ENCODE results near the gene FAM180B. TPM values are rescaled to one million over a fixed set of nuclear protein-coding genes. Genes with fewer than 3 reads are reported as not detected.

The FAM180B gene
- total and polyA plus RNA-seq, 4 donors: 1.5 to 2.9 (median 1.7) TPM

DNA sequence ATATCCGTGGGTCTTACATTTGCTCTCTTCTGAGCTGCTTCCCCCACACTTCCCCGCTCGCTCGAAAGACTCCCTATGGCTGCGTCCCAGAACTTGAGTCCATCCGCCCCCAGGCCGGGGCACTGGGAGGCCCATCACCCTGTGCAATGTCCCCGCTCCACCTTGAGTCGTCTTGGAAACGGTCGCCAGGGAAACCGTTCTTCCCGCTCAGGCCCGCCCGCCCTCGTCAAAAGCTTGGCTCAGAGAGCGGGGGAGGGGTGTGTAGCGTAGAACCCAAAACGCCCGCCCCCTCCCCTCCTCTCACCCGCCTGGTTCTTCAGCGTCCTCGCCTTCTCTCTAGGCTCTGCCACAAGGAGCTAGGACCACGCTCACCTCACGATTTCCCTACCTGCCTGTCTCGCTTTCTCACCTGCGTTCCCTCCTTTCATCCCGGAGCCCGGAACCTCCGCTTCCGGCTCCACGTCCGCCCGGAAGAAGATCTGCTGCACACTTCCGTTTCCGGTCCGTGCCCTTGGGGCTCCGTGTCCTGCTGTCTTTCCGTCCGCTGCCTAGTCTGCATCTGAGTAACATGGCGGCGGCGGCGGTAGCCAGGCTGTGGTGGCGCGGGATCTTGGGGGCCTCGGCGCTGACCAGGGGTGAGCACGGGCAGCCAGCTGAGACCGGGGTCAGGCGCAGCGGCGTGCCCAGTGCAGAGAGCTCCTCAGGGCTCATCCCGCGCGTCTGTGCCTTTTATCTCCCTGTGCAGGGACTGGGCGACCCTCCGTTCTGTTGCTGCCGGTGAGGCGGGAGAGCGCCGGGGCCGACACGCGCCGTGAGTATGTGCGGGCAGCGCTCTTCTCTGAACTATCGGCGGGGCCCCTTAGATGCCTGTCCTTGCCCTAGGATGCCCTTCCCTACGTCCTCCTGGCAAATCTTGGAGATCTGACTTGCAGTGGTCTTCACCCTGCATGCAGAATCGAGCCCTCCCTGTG lies 7.7 kb upstream of the FAM180B start, which contains the start of the genes KBTBD4 and NDUFS3:
Gene KBTBD4, minus strand, starts transcription at position 447 of the 971 bp plus-strand sequence. Its CDS starts 19 bp downstream, at position 428.
Gene NDUFS3, plus strand, starts transcription at position 551 of the 971 bp plus-strand sequence. Its CDS starts 18 bp downstream, at position 569.
- H3K36me3 ChIP-seq (ENCODE audit: control insufficient read depth, insufficient read depth, low read length): peaks cover 63% of the 10 kb centered on the region
- WGBS (ENCODE audit: insufficient coverage): under 1% methylated on average over 72 of the region's 72 CpGs

GRCh38 chr11:47583844-47584243 lies 2.6 kb upstream of the FAM180B start:
- 92% methylated on average over 3 of the region's 5 CpGs for WGBS (ENCODE audit: insufficient coverage)
- peaks cover 87% of the 10 kb centered on the region for H3K36me3 ChIP-seq (ENCODE audit: control insufficient read depth, insufficient read depth, low read length)
- no peak overlapping the region for H3K4me3 ChIP-seq (ENCODE audit: low read depth, low read length)
- H3K27me3 ChIP-seq (ENCODE audit: control insufficient read depth, insufficient read depth, low read length): no peaks in the 10 kb centered on the region
- H3K27ac ChIP-seq (ENCODE audit: low read depth, low read length): no peak overlapping the region
- H3K4me1 ChIP-seq (ENCODE audit: control insufficient read depth, insufficient read depth, low read length): peaks cover 42% of the 10 kb centered on the region
- DNase-seq (ENCODE audit: low read depth in 4 of 6, low spot score in 6 of 6): no peak
- H3K9me3 ChIP-seq (ENCODE audit: control insufficient read depth, insufficient read depth, low read length): no peaks in the 10 kb centered on the region

More for the DNA sequence above, 7.7 kb upstream of the FAM180B start, which contains the start of the genes KBTBD4 and NDUFS3:
- no peaks in the 10 kb centered on the region for H3K27me3 ChIP-seq (ENCODE audit: control insufficient read depth, insufficient read depth, low read length)
- H3K27ac ChIP-seq (ENCODE audit: low read depth, low read length): peak within 1 kb of the TSS; percentile 87
- DNase-seq (ENCODE audit: low read depth in 4 of 6, low spot score in 6 of 6): peak; percentile 87 to 97 (median 90)
- peaks cover 18% of the 10 kb centered on the region for H3K4me1 ChIP-seq (ENCODE audit: control insufficient read depth, insufficient read depth, low read length)
- H3K9me3 ChIP-seq (ENCODE audit: control insufficient read depth, insufficient read depth, low read length): no peaks in the 10 kb centered on the region
- H3K4me3 ChIP-seq (ENCODE audit: low read depth, low read length): peak within 1 kb of the TSS; percentile 82

GRCh38 chr11:47587039-47587716 lies 700 bp downstream of the FAM180B start:
- DNase-seq (ENCODE audit: low read depth in 4 of 6, low spot score in 6 of 6): no peak
- Histone ChIP-seq H3K27me3 (ENCODE audit: control insufficient read depth, insufficient read depth, low read length) (no peaks in the 10 kb centered on the region), H3K4me3 (ENCODE audit: low read depth, low read length) (no peak overlapping the region), H3K27ac (ENCODE audit: low read depth, low read length) (peak overlapping the region; percentile 65), H3K9me3 (ENCODE audit: control insufficient read depth, insufficient read depth, low read length) (no peaks in the 10 kb centered on the region), H3K4me1 (ENCODE audit: control insufficient read depth, insufficient read depth, low read length) (peaks cover 64% of the 10 kb centered on the region), H3K36me3 (ENCODE audit: control insufficient read depth, insufficient read depth, low read length) (peaks cover 85% of the 10 kb centered on the region)
- 73% methylated on average over 5 of the region's 6 CpGs for WGBS (ENCODE audit: insufficient coverage)

- DNase-seq (ENCODE audit: low read depth in 4 of 6, low spot score in 6 of 6): no peak
- H3K36me3 ChIP-seq (ENCODE audit: control insufficient read depth, insufficient read depth, low read length): peaks cover 78% of the 10 kb centered on the region
- WGBS (ENCODE audit: insufficient coverage): 83% methylated on average over 13 of the region's 14 CpGs
These were observed 1.3 kb downstream of the FAM180B start for GRCh38 chr11:47587723-47588326.

DNA sequence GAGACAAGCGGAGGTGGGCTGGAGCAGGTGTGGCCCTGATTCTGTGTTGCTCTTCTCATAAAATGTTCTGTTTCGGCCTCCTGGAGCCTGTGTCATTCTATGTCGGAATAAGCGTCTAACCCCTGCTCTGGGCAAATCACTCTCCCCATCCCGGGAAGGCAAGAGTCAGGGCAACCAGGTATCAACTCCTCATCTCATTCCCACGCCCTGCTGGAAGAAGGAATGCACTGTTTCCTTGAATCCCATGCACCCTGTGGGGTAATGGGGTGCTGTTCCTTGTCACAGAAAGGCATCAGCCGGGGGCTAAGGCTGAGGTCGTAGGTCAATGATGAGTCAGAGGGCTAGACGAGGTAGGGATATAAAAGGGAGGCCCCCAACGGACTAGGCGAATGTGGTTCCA lies 2.6 kb downstream of the FAM180B start:
- no peak overlapping the region for H3K27ac ChIP-seq (ENCODE audit: low read depth, low read length)
- H3K4me3 ChIP-seq (ENCODE audit: low read depth, low read length): peak overlapping the region; percentile 42
- peaks cover 2% of the 10 kb centered on the region for H3K27me3 ChIP-seq (ENCODE audit: control insufficient read depth, insufficient read depth, low read length)
- H3K4me1 ChIP-seq (ENCODE audit: control insufficient read depth, insufficient read depth, low read length): peaks cover 75% of the 10 kb centered on the region
- WGBS (ENCODE audit: insufficient coverage): 100% methylated on average over 4 of the region's 11 CpGs
- peaks cover 66% of the 10 kb centered on the region for H3K36me3 ChIP-seq (ENCODE audit: control insufficient read depth, insufficient read depth, low read length)
- no peaks in the 10 kb centered on the region for H3K9me3 ChIP-seq (ENCODE audit: control insufficient read depth, insufficient read depth, low read length)
- no peak for DNase-seq (ENCODE audit: low read depth in 4 of 6, low spot score in 6 of 6)

More at GRCh38 chr11:47587723-47588326, 1.3 kb downstream of the FAM180B start:
- H3K4me1 ChIP-seq (ENCODE audit: control insufficient read depth, insufficient read depth, low read length): peaks cover 64% of the 10 kb centered on the region
- no peak overlapping the region for H3K4me3 ChIP-seq (ENCODE audit: low read depth, low read length)
- H3K27me3 ChIP-seq (ENCODE audit: control insufficient read depth, insufficient read depth, low read length): no peaks in the 10 kb centered on the region
- no peaks in the 10 kb centered on the region for H3K9me3 ChIP-seq (ENCODE audit: control insufficient read depth, insufficient read depth, low read length)
- H3K27ac ChIP-seq (ENCODE audit: low read depth, low read length): no peak overlapping the region

DNA sequence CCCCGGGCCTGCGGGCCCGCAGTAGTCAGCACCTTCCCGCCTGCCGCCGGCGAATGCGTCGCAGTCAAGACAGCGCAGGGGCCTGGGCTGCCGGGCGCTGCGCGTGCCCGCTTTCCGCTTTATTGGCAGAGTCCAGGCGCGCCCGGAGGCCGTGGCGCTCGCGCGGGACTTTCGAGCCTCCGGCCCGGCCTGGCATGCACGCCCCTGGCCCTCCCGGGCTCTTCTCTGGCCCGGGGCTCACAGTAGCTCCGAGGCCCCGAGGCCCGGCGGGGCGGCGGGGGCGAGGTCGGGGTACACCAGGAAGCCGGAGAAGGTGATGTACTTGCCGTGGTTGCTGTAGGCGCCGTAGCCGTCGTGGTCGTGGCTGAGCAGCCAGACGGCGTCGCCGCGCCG lies 3.1 kb downstream of the FAM180B start:
- H3K9me3 ChIP-seq (ENCODE audit: control insufficient read depth, insufficient read depth, low read length): no peaks in the 10 kb centered on the region
- H3K4me3 ChIP-seq (ENCODE audit: low read depth, low read length): peak overlapping the region; percentile 52
- no peak overlapping the region for H3K27ac ChIP-seq (ENCODE audit: low read depth, low read length)
- H3K4me1 ChIP-seq (ENCODE audit: control insufficient read depth, insufficient read depth, low read length): peaks cover 79% of the 10 kb centered on the region
- DNase-seq (ENCODE audit: low read depth in 4 of 6, low spot score in 6 of 6): peak in 2 of 6 donors; percentile 55 to 59
- WGBS (ENCODE audit: insufficient coverage): 26% methylated on average over 51 of the region's 51 CpGs
- peaks cover 2% of the 10 kb centered on the region for H3K27me3 ChIP-seq (ENCODE audit: control insufficient read depth, insufficient read depth, low read length)
- H3K36me3 ChIP-seq (ENCODE audit: control insufficient read depth, insufficient read depth, low read length): peaks cover 61% of the 10 kb centered on the region

- peaks cover 82% of the 10 kb centered on the region for H3K4me1 ChIP-seq (ENCODE audit: control insufficient read depth, insufficient read depth, low read length)
- H3K4me3 ChIP-seq (ENCODE audit: low read depth, low read length): peak overlapping the region; percentile 52
- H3K36me3 ChIP-seq (ENCODE audit: control insufficient read depth, insufficient read depth, low read length): peaks cover 55% of the 10 kb centered on the region
- H3K9me3 ChIP-seq (ENCODE audit: control insufficient read depth, insufficient read depth, low read length): no peaks in the 10 kb centered on the region
- no peak overlapping the region for H3K27ac ChIP-seq (ENCODE audit: low read depth, low read length)
- 21% methylated on average over 117 of the region's 122 CpGs for WGBS (ENCODE audit: insufficient coverage)
- H3K27me3 ChIP-seq (ENCODE audit: control insufficient read depth, insufficient read depth, low read length): peaks cover 2% of the 10 kb centered on the region
- peak in 3 of 6 donors; percentile 61 to 90 (median 90) for DNase-seq (ENCODE audit: low read depth in 4 of 6, low spot score in 6 of 6)
These were observed 3.7 kb downstream of the FAM180B start for GRCh38 chr11:47589977-47590861.

- H3K4me1 ChIP-seq (ENCODE audit: control insufficient read depth, insufficient read depth, low read length): peaks cover 70% of the 10 kb centered on the region
- 33% methylated on average over 7 of the region's 7 CpGs for WGBS (ENCODE audit: insufficient coverage)
- no peak for DNase-seq (ENCODE audit: low read depth in 4 of 6, low spot score in 6 of 6)
- H3K9me3 ChIP-seq (ENCODE audit: control insufficient read depth, insufficient read depth, low read length): no peaks in the 10 kb centered on the region
- H3K27ac ChIP-seq (ENCODE audit: low read depth, low read length): no peak overlapping the region
- no peak overlapping the region for H3K4me3 ChIP-seq (ENCODE audit: low read depth, low read length)
- peaks cover 2% of the 10 kb centered on the region for H3K27me3 ChIP-seq (ENCODE audit: control insufficient read depth, insufficient read depth, low read length)
- peaks cover 39% of the 10 kb centered on the region for H3K36me3 ChIP-seq (ENCODE audit: control insufficient read depth, insufficient read depth, low read length)
These were observed 5.3 kb downstream of the FAM180B start for GRCh38 chr11:47591764-47592163.
